GM19463 (cell line): Measurements from ENCODE around the gene FAM131A.

Experiments used
- ATAC-seq: cut with Tn5 transposase; IDR thresholded peaks from one replicate; pipeline ENCODE4 v1.9.1; 2021; ENCODE audit warnings: mild to moderate bottlenecking, moderate library complexity; ENCODE audit not compliant: unreplicated experiment

FAM131A gene

GRCh38 chr3:184316792-184317191 is 20.6 kb upstream of the FAM131A start:
- ATAC-seq: no peak

- ATAC-seq: no peak
These were observed 20.2 kb upstream of the FAM131A start for GRCh38 chr3:184317201-184317600.

- no peak for ATAC-seq
These were observed 17.3 kb upstream of the FAM131A start for GRCh38 chr3:184320104-184320445.

- no peak for ATAC-seq
These were observed 15.7 kb upstream of the FAM131A start for GRCh38 chr3:184321666-184322065.

- ATAC-seq: no peak
These were observed 14.5 kb upstream of the FAM131A start for GRCh38 chr3:184322731-184323487.

- ATAC-seq: no peak
These were observed 13.7 kb upstream of the FAM131A start for GRCh38 chr3:184323696-184324095.

- no peak for ATAC-seq
These were observed 12.1 kb upstream of the FAM131A start for GRCh38 chr3:184325269-184325668.

- no peak for ATAC-seq
These were observed 11.6 kb upstream of the FAM131A start for GRCh38 chr3:184325715-184326369.

- ATAC-seq: no peak
These were observed 10.2 kb upstream of the FAM131A start for GRCh38 chr3:184327171-184327570.

- ATAC-seq: no peak
These were observed 8.9 kb upstream of the FAM131A start for GRCh38 chr3:184328516-184328915.

GRCh38 chr3:184332370-184333090 is 4.9 kb upstream of the FAM131A start:
- no peak for ATAC-seq

- ATAC-seq: no peak
These were observed 4.2 kb upstream of the FAM131A start for GRCh38 chr3:184333190-184333589.

GRCh38 chr3:184333700-184334099 is 3.7 kb upstream of the FAM131A start:
- ATAC-seq: no peak

- no peak for ATAC-seq
These were observed 2.8 kb upstream of the FAM131A start for GRCh38 chr3:184334470-184335158.

- no peak for ATAC-seq
These were observed 2.1 kb upstream of the FAM131A start for GRCh38 chr3:184335291-184335660.

- peak; percentile 78 for ATAC-seq
These were observed 1.5 kb upstream of the FAM131A start for GRCh38 chr3:184335661-184336546.

GRCh38 chr3:184336547-184337398 is 627 bp upstream of the FAM131A start:
- ATAC-seq: no peak

GRCh38 chr3:184337981-184338380 is 581 bp downstream of the FAM131A start:
- no peak for ATAC-seq

GRCh38 chr3:184338511-184338945 is 1.1 kb downstream of the FAM131A start:
- ATAC-seq: no peak
